Epidermal melanocyte (primary cell): Measurements from ENCODE around the gene SLC6A20.

Experiments
- DNase-seq: peaks from one replicate; pipeline ENCODE4 v3.0.0; 2011; ENCODE audit warnings: low spot score; ENCODE audit not compliant: insufficient read length

The SLC6A20 gene

DNA sequence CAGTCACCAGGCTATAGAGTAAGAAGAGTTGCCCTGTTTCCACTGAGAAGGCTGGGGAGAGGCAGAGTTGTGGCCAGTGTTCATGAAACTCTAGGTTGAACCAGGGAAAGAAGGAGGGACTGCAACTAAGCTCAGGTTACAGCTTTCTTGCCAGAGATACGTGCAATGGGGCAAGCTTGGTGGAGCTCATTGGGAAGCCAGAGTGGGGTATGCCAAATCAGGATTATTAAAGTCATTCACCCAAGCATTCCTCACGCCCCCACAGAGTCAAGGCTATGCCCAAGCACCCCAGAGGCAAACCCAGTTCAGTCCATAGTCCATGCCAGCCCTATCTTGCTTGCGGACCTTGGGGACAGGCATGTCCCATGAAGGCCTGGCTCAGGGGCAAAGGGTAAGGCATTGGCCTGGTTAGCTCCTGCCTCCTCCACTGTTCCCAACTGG is 17.6 kb downstream of the SLC6A20 start:
- DNase-seq, result no peak

DNA sequence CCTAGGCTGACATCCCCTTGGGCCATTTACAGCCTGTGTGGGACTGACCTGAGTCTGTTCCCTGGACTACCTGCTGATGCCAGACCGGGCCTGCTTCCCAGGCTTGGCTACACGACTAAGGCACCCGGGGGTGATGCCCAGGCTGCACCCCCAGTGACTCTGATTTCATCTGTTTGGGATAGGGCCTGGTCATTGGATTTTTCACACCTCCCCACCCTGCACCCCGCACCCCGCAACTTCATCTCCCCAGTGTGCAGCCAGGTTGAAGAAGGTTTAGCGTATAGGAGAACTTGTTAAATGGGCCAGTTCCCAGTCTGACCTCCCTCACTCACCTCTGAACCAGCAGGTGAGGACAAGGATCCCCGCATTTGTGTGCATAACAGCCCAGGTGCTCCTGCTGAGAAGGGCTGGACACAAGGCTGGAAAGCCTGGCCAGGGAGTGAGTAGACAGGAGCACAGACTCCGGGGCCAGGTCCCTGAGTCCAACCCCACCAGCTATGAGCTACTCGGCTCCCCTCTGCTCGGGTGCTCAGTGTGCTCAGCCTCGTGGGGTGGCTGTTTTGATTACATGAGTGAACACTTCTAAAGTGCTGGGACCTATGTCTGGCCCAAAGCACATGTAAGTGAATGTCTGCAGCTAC is 18.5 kb downstream of the SLC6A20 start:
- no peak for DNase-seq

DNA sequence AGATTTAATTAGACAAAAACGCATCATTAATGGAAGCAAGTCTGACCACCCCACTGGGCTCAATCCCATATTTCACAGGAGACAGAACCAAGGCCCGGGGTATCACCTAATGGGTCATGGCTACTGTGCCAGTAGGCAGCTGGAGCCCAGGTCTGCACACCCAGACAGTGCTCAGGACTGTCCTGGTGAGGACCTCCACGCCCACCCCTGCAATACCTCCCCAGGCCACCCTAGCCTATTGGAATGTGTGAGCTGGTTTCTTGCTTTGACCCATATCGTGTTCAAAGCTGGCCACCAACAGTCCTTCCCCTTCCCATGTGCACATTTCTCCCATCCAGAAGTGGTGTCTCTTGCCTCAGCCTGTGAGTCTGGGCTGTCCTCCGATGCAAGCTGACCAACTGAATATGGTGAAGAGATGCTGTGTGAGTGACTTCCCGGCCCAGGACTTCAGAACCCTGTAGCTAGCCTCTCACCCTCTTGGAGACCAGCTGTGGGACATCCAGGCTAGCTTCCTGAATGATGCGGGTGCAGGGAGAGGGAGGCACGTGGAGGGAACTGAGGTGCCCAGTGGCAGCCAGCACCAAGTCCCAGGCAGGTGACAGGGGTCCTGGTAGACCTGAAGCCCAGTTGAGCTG is 19.1 kb downstream of the SLC6A20 start:
- DNase-seq, result no peak

DNA sequence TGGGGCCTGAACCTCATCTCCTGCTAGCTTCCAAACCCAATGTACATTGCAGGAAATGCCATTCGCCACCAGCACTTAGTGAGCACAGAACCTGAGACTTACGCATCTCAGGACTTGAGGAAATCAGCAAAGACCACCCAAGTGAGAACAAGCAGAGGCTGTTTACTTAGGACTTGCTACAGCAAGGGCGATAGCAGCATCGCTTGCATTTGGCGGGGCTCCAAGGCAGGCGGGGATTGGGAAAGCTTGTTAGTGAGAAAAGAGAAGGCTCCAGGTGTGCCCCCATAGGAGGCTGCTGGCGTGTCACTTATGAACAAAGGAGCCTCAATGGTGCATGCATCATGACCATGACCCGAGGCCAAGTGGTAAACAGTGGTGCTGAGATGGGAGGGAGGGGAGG is 19.7 kb downstream of the SLC6A20 start:
- DNase-seq, result no peak

DNA sequence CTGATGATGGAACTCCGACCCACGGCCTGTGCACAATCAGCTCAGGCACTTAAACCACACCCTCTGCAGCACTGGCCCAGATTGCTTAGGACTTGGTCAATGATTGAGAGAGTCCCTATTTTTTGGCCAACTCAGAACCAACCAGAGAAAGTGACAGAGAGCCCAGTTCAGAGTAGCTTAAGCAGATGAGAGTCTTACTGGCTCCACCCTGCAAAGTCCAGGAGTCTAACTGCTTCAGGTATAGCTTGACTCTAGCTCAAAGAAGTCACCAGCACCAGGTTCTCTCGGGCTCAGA is 20.1 kb downstream of the SLC6A20 start:
- no peak for DNase-seq

DNA sequence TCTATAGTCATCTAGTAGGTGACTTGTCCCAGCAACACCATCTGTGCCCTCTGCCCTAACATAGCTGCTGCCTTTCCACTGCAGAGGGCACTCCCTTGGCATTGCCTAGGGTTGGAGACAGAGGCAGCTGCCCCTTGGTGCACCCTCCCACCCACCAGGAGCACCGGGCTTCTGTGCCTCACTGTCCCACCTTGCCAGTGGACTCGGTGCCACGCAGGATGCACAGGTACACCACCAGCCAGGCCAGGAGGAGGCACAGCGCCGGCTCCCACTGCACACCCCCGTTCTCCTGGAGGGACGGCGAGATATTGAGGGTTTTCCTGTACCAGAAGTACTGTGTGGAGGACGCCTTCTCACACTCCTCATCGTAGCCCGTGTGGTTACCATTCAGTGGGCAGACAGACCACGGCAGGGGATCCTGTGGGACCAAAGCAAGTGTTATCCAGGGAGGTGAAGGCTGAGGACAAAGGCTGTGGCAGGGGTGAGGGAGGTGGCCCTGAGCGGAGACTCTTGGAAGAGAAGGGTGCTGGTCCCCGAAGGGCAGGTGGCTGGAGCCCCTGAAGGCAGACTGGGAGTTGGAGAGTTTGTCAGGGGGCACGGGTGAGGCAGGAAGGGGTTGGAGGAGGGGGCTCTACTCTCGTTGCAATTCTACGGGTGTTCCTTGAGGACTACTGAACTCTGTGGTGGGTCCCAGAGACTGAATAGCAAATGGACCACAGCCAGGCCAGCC is 20.6 kb downstream of the SLC6A20 start:
- no peak for DNase-seq

DNA sequence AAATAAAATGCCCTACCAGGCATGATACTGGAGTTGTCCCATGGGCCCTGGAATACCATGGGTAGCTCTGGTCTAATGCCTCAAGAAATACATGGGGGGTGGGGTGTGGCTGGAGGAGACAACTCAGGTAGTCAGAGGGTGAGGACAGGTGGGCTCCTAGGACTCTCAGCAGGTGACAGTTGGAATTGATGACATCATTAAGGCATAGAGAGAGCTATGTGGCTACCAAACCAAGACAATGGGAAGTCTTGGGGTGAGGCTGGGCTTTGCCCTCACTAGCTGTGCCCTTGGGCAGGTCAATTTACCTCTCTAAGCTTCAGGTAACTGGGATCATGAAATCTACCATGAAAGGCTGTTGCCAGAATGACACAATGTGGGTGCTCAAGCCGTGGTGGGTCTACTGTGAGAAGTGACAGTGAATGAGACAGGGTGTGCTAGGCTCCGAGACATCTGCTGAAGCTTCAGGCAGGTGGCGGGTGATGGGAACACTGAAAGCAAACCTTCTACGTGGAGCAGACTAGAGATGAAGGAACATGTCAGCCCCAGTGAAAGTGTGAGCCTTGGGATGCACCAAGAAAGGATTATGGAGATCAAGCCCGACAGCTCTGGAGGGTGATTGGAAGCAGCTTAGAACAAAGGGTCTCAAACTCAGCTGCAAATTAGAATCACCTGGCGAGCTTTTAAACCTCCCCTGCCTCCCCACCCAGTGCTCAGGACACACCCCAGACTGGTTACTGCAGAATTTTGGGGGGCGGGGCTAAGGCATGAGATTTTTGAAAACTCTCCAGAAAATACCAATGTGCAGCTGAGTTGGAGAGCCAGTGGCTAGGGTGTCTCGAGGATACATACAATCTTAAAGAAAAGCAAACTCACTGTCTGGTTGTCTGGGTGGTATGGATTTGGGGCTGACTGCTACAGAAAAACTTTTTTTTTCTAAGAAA is 21.5 kb downstream of the SLC6A20 start:
- DNase-seq, result no peak

DNA sequence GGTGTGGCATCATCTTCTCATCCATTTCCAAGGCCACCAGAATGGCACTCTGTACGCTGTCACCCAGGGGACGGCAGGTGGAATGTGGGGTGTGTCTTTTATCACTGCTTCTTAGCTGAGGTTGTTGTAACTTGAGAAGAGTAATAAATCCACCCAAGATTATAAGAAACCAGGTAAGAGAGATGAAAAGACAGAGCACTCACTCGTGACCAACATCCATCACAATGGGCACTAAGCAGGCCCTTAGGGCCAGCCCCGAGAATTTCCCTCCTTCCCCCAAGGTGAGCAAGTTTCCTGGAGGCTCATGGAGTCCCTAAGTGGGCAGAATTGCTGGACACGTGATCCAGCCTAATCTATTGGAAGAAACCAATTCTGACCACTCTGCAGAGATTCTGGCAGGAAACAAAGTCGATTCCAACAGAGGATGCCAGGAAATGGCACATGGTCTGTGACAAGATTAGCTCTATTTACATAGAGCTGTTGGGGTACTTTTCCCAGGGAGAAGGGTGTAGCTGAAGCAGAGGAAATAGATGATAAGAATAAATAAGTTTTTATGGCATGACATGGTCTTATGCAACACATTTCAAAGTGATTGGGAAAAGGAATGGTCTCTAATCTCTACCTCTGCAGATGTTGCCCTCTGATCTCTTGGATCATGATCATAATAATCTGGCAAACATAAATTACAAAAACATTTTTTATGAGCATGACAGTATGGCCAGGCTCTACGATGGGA is 22.5 kb downstream of the SLC6A20 start:
- no peak for DNase-seq

DNA sequence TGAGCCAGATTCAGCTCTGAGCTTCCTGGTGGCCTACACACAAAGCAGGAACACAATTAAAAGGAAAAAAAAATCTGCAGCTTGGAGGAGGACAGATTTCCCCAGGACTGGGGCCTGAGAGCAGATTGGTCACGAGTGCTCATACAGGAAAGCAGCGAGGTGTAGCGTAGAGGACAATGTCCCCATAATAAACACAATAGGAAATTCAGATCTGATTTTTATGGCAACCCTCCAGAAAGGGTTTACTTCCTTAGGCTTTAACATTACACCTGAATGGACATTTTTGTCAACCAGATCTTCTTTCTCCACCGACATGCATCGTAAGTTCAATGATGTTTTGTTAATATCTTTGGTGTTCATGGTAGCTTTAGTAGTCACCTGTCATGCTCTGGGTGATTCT is 23.3 kb downstream of the SLC6A20 start:
- no peak for DNase-seq

DNA sequence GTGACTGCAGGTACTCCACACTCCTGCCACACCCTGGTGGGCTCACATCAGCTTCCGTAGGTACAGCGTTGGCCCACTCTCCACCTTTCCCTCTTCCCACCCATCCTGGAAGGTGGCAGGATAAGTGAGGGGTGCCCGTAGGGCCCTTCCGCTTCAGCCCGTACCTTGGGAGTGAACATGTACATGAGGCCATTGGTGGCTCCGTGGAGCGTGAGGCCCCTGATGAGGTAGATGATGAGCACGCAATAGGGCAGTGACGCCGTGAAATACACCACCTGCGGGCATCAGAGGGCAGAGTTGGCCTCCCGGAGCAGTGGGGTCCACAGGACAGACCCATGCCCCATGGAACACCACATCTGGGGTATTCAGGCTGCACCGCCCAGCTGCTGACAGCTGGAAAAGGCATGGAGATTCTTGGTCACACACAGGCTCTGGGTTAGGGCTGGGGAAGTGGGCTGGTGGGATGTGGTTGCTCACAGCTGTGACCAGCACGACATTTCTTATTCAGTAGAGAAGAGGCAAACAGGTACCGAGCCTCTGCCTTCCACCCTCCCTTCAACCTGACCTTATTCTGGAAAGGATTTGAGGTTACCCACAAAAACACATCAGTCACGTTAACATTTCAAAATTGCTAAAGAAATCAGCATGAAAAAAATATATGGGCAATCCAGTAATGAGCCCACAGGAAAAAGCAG is 23.8 kb downstream of the SLC6A20 start:
- no peak for DNase-seq

DNA sequence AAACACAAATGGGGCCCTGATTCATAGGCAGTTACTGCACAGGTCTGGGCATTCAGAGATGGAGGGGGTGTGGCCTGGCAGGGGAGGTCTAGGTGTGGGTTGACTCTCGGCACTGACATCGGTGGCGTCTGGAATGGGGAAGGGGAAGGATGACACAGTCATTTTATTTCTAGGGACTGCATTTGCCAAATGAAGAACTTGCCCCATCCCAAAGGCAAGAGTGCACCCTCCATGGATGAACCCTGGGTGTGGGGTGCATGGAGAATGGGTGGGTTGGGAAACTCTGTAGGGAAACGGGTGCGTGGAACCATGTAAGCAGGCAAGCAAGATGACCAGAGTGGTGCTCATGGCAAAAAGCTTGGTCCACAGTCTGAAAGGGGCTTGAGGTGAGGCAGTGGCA is 24.5 kb downstream of the SLC6A20 start:
- no peak for DNase-seq

DNA sequence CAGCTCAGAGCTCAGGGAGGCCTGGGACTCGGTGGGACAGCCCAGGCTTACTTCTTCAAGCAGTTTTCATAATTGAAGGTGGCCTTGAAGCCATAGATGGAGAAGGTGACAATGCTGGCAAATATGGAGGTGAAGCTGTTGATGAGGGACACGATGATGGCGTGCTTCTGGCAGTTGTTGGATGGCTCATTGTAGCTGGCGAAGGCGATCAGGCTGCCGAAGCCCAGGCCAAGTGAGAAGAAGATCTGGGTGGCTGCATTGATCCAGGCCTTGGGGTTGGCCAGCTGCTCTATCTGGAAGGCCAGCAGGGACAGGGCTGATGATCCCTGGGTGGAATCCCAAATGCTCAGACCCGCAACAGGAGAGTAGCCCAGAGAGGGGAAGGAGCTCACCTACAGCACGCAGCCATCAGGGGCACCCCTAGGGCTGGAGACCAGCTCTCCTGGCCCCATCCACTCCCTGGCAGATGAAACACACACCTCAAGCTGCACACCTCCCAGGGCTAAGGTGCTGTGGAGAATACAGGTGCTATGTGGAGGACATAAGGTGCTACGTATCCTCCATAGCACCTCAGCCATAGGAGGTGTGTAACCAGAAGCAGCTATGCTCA is 25.1 kb downstream of the SLC6A20 start:
- no peak for DNase-seq

DNA sequence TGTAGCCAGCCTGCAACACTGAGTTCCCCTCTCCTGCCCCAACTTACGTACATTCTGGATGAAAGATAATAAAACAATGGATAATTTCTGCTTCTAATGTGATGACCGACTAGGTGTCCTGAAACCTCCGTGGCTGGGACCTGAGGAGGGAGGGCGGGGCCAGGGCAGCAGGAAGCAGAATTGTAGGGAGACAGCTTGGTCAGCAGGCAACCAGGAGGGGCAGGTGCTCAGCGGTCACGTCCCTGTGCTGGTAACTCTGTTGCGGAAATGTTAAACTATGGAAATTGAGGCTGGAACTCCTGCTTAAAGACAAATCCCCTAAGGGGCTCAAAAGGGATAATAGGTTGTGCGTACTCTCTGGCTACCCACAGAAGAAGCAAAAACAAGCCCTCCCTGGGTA is 30.4 kb downstream of the SLC6A20 start:
- DNase-seq, result no peak

DNA sequence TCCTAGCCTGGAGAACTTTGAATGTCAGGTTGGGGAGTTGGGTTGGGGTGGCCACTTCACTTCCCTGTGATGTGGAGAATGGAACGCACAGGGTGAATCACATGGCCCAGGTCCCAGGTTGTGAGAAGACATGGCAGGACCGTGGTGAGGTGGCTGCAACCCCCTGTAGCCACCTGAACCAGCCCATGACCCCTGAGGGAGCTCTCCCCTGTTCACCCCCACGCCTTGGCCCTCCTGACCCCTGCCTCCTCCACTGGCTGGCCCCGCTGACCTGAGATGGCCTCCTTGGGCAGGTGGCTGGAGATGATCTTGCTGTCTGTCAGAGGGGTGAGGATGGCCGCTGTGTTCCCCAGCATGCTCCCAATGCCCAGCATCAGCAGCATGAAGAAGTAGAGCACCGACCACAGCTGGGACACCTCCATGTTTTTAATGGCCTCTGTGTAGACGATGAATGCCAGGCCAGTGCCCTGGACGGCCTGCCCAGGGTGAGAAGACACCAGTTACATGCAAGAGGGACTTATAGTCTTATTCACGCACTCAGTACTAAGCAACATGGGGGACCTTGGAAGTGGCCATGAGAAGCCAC is 31.0 kb downstream of the SLC6A20 start:
- no peak for DNase-seq

DNA sequence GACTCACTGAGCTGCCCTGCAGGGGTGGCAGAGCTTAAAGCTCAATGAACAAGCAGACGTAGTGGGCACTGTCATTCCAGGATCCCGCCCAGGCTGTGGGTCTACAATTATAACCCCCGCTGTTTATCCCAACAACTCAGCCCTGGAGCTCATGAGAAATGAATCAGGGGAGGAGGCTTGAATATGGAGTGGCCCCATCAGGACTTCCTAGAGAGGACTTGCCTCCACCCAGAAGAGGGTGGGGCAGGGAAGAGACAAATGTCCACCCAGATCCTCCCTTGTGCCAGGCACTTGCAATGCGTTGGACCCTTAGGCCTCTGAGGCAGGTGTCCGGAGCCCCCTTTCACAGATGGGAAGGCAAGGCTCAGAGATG is 33.0 kb downstream of the SLC6A20 start:
- DNase-seq, result no peak

DNA sequence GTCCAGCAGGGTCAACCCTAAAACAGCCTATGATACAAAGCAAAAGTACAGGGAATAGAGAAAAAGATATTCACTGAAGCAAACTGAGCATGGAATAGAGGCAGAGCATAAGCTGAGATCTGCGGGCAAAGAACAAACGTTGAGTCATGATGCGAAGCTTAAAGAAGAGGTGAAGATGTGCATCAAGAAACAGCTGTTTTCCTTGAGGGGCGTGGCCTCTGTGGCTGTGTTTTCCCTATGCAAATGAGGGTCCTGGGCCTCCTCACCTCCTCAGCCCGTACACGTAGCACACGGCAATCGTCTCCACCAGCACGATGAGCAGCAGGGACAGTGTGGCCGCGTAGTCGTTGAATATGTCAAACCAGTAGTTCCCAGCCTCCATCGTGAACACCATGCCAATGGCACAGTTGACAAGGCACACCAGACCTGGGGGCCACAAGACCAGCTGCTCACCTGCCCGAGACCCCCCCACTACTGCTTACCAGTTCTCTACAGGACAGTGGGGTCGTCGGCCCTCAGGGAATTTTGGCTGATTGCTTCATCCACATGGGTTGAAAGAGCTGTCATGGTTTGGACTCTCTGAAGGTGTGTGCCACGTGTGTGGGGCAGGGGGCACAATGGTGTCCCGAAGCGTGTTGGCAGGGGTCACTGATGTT is 33.6 kb downstream of the SLC6A20 start:
- no peak for DNase-seq

DNA sequence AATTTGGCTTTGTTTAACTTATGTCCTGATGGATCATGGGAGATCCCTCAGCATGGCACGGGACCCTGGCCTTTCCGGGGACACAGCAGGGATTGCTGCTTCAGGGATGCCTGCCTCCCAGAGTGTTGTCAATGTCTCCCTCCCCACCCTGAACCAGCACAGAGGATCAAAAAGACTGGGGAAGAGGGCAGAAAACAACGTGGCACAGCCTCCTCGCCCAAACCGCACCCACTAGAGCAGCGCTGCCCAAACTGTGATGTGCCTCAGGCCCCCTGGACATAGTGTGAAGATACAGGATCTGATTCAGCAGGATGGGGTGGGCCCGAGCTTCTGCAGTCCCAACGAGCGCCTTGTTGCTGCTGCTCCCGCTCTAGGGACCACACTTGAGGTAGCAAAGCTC is 34.5 kb downstream of the SLC6A20 start:
- DNase-seq, result no peak

DNA sequence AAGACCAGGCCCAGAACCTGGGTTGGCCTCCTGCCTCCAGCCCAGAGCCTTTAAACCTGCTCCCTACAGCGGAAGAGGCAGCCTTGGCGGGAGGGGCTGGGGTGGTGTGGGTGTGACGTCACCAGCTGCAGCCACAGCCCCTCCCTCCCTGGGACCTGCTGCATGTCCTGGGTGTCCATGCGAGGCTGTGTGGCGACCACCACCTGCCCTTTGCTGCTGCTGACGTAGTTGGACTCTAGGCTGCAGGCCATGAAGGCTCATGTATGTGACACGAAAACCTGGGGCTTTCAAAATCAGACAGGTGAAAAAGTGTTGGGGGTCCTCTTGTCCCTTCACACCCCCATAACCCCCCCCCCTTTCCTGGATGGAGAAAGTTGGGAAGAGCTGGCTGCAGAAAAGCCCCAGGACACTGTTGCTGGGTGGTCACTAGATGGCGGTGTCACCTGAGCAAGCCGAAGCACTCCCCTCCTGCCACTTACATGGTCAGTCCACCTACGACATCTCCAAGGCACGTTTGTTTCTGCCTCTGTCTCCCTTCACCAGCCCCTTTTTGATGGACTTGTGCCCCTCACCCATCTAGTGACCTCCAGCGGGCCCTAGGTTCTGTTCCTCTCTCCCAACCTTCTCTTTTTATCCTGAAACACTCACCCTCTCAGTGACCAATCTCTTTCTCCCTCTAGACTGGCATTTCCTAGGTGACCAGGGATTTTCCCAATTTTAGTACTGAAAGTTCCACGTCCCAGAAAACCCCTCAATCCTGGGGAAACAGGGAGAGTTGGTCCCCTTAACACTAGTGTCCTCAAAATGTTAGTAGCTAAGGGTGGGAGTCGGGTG is 35.2 kb downstream of the SLC6A20 start:
- peak; percentile 82 for DNase-seq
